Measurements from ENCODE around the gene ATP2C1.

- no peak for TF ChIP-seq EZH2phosphoT487 (IDR thresholded peaks at IDR 0.05; ENCODE audit: low read depth, severe bottlenecking, unreplicated experiment)
- TF ChIP-seq CTCF (IDR thresholded peaks at IDR 0.05; ENCODE audit: poor library complexity), result no peak
Measured at GRCh38 chr3:130905551-130905950, 11.7 kb downstream of the ATP2C1 start.

All from hepatocyte (in vitro differentiated cells).